NB4 (cell line): ENCODE results near the gene PRSS16.

ENCODE experiments used
- MYC ChIP-seq: IDR thresholded peaks from 2 replicates; pipeline ENCODE4 v1.6.1; 2011; ENCODE audit warnings: low read depth, low read length
- TF ChIP-seq, protein P1 (sequence below): IDR thresholded peaks from one replicate; pipeline ENCODE4 v1.5.1; 2012; ENCODE audit warnings: low read depth, low read length

- TF ChIP-seq, protein P1, sequence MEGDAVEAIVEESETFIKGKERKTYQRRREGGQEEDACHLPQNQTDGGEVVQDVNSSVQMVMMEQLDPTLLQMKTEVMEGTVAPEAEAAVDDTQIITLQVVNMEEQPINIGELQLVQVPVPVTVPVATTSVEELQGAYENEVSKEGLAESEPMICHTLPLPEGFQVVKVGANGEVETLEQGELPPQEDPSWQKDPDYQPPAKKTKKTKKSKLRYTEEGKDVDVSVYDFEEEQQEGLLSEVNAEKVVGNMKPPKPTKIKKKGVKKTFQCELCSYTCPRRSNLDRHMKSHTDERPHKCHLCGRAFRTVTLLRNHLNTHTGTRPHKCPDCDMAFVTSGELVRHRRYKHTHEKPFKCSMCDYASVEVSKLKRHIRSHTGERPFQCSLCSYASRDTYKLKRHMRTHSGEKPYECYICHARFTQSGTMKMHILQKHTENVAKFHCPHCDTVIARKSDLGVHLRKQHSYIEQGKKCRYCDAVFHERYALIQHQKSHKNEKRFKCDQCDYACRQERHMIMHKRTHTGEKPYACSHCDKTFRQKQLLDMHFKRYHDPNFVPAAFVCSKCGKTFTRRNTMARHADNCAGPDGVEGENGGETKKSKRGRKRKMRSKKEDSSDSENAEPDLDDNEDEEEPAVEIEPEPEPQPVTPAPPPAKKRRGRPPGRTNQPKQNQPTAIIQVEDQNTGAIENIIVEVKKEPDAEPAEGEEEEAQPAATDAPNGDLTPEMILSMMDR = no peak
- TF ChIP-seq MYC = no peak
Measured at GRCh38 chr6:27224729-27225128, 22.8 kb upstream of the PRSS16 start.
